Right lobe of liver (tissue), 4 donors: ENCODE results near the gene CHRD.

Experiments
- POLR2A ChIP-seq: fragments of 450-650 bp; IDR thresholded peaks from one replicate; pipeline ENCODE4 v1.6.1; 2017; ENCODE audit warnings: antibody characterized with exemption, mild to moderate bottlenecking
- TF ChIP-seq, protein P1 (sequence below), 4 donors: fragments of 200-600 bp in 3 of 4; fragments of 450-650 bp in 1 of 4; IDR thresholded peaks; one replicate each; pipeline versions ENCODE4 v1.5.1 to v1.8.0; 2016 to 2022; ENCODE audit warnings: antibody characterized with exemption in 4 of 4, mild to moderate bottlenecking in 2 of 4
- donor health status: DM: no; HTN: no; CAD: no.
- donor health status: DM: no; HTN: no; CAD: no.
- donor health status: DM: no; HTN: yes; CAD: no.

DNA sequence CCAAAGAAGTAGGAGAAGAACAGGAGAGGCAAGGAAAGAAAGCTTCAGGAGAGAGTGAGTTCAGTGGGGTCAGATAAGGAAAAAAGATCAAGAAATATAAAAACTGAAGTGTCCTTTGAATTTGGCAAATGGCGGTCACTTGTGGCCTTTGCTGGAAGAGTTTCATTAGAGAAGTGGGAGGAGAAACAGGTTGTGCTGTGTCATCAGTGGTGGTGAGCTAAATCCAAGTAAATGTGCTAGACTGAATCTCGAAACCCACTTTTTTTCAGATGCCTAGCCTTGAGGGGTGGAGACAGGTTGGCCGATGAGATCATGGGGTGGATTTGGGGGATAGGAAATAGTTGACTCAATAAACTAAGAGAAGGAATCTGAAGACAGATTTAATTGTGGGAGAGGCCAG lies 43.7 kb downstream of the CHRD start:
- TF ChIP-seq, protein P1, sequence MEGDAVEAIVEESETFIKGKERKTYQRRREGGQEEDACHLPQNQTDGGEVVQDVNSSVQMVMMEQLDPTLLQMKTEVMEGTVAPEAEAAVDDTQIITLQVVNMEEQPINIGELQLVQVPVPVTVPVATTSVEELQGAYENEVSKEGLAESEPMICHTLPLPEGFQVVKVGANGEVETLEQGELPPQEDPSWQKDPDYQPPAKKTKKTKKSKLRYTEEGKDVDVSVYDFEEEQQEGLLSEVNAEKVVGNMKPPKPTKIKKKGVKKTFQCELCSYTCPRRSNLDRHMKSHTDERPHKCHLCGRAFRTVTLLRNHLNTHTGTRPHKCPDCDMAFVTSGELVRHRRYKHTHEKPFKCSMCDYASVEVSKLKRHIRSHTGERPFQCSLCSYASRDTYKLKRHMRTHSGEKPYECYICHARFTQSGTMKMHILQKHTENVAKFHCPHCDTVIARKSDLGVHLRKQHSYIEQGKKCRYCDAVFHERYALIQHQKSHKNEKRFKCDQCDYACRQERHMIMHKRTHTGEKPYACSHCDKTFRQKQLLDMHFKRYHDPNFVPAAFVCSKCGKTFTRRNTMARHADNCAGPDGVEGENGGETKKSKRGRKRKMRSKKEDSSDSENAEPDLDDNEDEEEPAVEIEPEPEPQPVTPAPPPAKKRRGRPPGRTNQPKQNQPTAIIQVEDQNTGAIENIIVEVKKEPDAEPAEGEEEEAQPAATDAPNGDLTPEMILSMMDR (IDR thresholded peaks at IDR 0.05): no peak
- no peak for TF ChIP-seq POLR2A
